Measurements from ENCODE around the gene SPDYC. TPM values are rescaled to one million over a fixed set of nuclear protein-coding genes. Genes with fewer than 3 reads are reported as not detected.

SPDYC gene
- total RNA-seq, 3 donors from 2014 or later, result not detected

DNA sequence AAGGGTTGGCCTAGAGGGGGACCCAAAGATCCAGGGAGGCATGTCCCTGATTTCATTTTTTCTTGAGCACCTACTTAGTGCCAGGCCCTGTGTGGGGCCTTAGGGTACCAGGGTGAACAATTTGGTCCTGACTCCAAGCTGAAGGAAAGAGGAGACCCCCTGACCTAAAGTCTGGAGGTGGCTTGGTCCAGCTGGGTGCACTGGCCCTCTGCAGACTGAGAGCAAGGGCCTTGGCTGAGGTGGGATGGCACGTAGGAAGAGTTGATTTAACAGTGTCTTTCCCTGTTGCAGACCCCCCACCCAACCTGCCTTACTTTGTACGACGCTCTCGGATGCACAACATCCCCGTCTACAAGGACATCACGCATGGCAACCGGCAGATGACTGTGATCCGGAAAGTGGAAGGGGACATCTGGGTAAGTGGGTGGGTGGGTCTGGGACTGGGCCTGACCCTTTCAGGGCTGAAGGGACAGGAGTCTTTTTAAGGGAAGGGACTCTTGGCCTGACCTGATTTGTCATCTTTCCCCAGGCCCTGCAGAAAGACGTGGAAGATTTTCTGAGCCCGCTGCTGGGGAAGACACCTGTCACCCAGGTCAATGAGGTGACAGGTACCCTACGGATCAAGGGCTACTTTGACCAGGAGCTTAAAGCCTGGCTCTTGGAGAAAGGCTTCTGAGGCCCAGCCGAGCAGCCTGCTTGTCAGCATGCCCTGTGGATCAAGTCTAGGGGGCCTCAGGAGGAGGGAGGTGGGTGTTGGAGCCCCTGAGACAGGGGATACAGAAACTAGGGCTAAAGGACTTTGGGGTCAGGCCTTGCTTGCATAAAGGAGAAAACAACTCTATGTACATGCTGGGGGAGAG is 44.6 kb upstream of the SPDYC start:
- Histone ChIP-seq H3K4me3 (no peak overlapping the region), H3K4me1 (peaks cover 5 to 7% of the 10 kb centered on the region in 2 donors), H3K27ac (no peak overlapping the region), H3K27me3 (no peaks in the 10 kb centered on the region), H3K36me3 (peaks cover 36% of the 10 kb centered on the region), H3K9me3 (no peaks in the 10 kb centered on the region)
- TF ChIP-seq POLR2AphosphoS5 (IDR thresholded peaks at IDR 0.05), result no peak
- TF ChIP-seq POLR2A (IDR thresholded peaks at IDR 0.05), result no peak
- TF ChIP-seq, protein P1, sequence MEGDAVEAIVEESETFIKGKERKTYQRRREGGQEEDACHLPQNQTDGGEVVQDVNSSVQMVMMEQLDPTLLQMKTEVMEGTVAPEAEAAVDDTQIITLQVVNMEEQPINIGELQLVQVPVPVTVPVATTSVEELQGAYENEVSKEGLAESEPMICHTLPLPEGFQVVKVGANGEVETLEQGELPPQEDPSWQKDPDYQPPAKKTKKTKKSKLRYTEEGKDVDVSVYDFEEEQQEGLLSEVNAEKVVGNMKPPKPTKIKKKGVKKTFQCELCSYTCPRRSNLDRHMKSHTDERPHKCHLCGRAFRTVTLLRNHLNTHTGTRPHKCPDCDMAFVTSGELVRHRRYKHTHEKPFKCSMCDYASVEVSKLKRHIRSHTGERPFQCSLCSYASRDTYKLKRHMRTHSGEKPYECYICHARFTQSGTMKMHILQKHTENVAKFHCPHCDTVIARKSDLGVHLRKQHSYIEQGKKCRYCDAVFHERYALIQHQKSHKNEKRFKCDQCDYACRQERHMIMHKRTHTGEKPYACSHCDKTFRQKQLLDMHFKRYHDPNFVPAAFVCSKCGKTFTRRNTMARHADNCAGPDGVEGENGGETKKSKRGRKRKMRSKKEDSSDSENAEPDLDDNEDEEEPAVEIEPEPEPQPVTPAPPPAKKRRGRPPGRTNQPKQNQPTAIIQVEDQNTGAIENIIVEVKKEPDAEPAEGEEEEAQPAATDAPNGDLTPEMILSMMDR (IDR thresholded peaks at IDR 0.05), result no peak
- DNase-seq (ENCODE audit: low spot score in 2 of 2), result no peak
- intact Hi-C loops (cut with DNase I; ENCODE audit: low total_unique reads), result loop anchor here (10.0 kb wide), 1 partner anchor 59 kb away; the partner anchor contains the start of gene CAPN1

DNA sequence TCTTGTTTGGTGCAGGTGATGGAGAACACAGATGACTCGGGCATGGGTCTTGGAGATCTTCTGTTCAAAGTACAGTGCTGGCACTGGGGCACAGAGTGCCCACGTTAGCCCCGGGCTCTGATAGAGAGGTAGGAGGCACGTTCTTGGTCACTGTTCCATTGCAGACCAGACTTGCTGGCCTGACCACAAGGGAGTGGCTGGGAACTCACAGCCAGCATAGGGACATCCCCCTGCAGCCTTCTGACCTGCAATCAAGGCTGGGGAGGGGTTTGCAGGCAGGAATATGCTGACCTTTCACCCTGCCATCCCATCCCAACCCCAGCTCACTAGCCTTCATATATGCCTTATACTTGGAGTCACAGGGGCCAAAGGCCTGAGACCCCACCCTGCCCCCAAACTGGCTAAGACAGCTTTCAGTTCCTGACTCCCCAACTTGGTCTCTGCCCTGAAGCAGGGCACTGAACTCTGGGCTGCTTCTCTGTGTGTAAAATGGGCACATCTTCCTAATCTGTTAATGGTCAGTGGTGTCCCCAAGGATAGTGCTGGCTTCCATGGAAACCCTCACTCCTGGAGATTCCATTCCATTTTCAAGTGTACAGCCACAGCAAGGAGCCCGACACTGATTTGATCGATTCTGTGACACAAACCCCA is 43.3 kb upstream of the SPDYC start:
- Histone ChIP-seq H3K9me3 (no peaks in the 10 kb centered on the region), H3K36me3 (peaks cover 44% of the 10 kb centered on the region), H3K27ac (no peak overlapping the region), H3K27me3 (no peaks in the 10 kb centered on the region), H3K4me3 (no peak overlapping the region), H3K4me1 (no peaks in the 10 kb centered on the region)
- DNase-seq (ENCODE audit: low spot score in 2 of 2), result no peak
- TF ChIP-seq POLR2AphosphoS5 (IDR thresholded peaks at IDR 0.05), result no peak
- TF ChIP-seq POLR2A (IDR thresholded peaks at IDR 0.05), result no peak
- TF ChIP-seq, protein P1 (IDR thresholded peaks at IDR 0.05), result no peak
- intact Hi-C loops (cut with DNase I; ENCODE audit: low total_unique reads), result loop anchor here (10.0 kb wide), 1 partner anchor 58 kb away; the partner anchor contains the start of gene CAPN1

DNA sequence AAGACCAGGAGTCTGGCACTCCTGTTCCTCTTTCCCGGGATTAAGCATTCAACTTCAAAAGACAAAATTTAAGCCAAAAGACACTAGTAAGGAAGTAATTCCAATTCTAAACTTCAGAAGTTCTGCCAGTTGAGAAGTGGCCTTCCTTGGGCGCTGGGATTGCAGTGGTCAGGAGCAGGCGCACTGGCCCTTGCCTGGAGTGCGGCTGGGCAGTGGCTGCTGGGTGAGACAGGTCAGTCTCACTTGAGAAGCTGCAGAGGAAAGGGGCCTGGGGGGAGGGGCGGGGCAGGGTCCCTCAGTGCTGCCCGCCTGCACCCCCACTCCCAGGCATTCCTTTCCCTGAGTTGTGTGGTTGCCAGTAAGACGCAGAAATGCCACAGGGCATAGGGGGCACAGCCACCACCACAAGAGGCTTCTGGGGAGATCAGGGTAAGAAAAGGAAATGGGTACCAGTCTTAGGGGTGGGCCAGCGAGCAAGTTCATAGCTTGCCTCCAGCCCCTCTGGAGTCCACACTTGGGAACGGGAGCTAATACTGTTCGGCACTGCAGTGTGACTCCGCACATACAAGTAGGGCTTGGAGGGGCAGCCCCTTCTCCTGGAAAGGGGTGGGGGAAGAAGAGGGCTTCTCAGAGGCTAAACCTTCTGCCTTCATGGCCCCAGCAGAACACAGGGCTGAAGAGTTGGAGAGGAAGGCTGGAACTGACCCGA is 42.4 kb upstream of the SPDYC start:
- Histone ChIP-seq H3K9me3 (no peaks in the 10 kb centered on the region), H3K36me3 (peaks cover 48% of the 10 kb centered on the region), H3K4me1 (peaks cover 0 to 4% of the 10 kb centered on the region in 2 donors), H3K4me3 (no peak overlapping the region), H3K27ac (no peak overlapping the region), H3K27me3 (no peaks in the 10 kb centered on the region)
- DNase-seq (ENCODE audit: low spot score in 2 of 2), result no peak
- intact Hi-C loops (cut with DNase I; ENCODE audit: low total_unique reads), result loop anchor here (10.0 kb wide), 1 partner anchor 57 kb away; the partner anchor contains the start of gene CAPN1
- no peak for TF ChIP-seq POLR2A (IDR thresholded peaks at IDR 0.05)
- TF ChIP-seq, protein P1 (IDR thresholded peaks at IDR 0.05), result no peak
- no peak for TF ChIP-seq POLR2AphosphoS5 (IDR thresholded peaks at IDR 0.05)

DNA sequence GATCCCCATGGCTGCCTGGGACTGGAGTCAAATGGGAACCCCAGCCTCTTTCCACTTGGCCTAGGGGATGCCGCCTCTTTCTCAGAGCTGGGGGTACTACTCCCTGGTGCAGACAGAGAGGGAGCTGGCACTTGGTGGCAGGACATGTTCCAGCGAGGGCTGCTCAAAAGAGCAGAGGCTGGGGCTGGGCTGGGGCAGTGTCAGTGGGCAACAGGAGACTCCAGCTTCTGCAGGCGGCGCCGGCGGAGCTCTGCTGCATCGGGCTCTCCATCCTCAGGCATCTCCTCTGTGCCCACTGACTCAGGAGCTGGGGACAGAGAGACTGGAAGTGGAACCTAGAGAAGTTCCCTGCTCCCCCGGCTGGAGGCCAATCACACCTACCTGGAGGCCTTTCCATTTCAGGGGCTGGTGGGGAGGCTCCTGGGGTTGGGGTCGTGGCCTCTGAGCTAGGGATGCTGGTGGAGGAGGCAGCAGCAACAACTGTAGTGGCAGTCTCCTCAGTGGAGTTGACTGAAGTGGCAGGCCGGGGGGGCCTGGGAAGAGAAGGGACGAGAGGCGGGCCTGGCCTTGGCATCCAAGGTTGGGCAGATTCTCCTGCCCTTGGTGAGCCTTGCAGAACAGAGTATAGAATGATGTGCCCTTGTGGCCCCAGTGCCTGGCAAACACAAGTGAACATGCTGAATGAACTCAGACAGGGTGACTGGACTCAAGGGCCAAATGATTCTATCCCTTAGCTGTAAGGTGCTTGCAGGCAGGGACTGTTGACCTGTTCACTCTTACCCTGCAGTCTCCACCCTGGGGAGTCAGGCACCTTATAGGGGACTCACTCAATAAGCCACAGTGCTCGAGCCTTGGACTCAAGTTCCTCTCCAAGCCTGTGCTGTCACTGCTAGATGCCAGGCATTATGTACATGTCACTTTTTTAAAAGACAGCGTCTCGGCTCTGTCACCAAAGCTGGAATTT is 41.6 kb upstream of the SPDYC start:
- Histone ChIP-seq H3K27me3 (no peaks in the 10 kb centered on the region), H3K4me3 (no peak overlapping the region), H3K4me1 (peaks cover 6 to 13% of the 10 kb centered on the region in 2 donors), H3K27ac (no peak overlapping the region), H3K36me3 (peaks cover 48% of the 10 kb centered on the region), H3K9me3 (no peaks in the 10 kb centered on the region)
- TF ChIP-seq POLR2AphosphoS5 (IDR thresholded peaks at IDR 0.05) (no peak), POLR2A (IDR thresholded peaks at IDR 0.05) (no peak)
- TF ChIP-seq, protein P1 (IDR thresholded peaks at IDR 0.05), result no peak
- no peak for DNase-seq (ENCODE audit: low spot score in 2 of 2)
- intact Hi-C loops (cut with DNase I; ENCODE audit: low total_unique reads), result loop anchor here (10.0 kb wide), 1 partner anchor 56 kb away; the partner anchor contains the start of gene CAPN1

Data from breast epithelium (tissue), 4 donors.